Omental fat pad (tissue), 4 donors: ENCODE data around the gene DUSP16. TPM values are rescaled to one million over a fixed set of nuclear protein-coding genes. Genes with fewer than 3 reads are reported as not detected.

Experiments
- ATAC-seq: fragments of 150-250 bp; one replicate; pipeline ENCODE4 v1.9.1; 2016; ENCODE audit warnings: mild to moderate bottlenecking, moderate library complexity; ENCODE audit not compliant: low FRiP score
- DNase-seq: peaks from one replicate; pipeline ENCODE4 v3.0.0-alpha.2; 2019; ENCODE audit warnings: low spot score
- total RNA-seq, 4 donors: library from RNA; depleted of rRNA; stranded (reverse); fragments of >200 nt; gene quantifications; one replicate each; pipeline ENCODE4 v1.1.0, GENCODE V29; 2016
- TF ChIP-seq, protein P1 (sequence below), 3 donors: fragments of 450-650 bp; IDR thresholded peaks; one replicate each; pipeline ENCODE4 v1.5.1; 2016 to 2017; ENCODE audit warnings: antibody characterized with exemption in 3 of 3, mild to moderate bottlenecking in 3 of 3, moderate library complexity in 2 of 3

The DUSP16 gene
- total RNA-seq, 4 donors from 2014 or later, result 18.2 to 29.6 (median 18.7) TPM

- ATAC-seq, result peak; percentile 18
- DNase-seq, result no peak
- TF ChIP-seq, protein P1, sequence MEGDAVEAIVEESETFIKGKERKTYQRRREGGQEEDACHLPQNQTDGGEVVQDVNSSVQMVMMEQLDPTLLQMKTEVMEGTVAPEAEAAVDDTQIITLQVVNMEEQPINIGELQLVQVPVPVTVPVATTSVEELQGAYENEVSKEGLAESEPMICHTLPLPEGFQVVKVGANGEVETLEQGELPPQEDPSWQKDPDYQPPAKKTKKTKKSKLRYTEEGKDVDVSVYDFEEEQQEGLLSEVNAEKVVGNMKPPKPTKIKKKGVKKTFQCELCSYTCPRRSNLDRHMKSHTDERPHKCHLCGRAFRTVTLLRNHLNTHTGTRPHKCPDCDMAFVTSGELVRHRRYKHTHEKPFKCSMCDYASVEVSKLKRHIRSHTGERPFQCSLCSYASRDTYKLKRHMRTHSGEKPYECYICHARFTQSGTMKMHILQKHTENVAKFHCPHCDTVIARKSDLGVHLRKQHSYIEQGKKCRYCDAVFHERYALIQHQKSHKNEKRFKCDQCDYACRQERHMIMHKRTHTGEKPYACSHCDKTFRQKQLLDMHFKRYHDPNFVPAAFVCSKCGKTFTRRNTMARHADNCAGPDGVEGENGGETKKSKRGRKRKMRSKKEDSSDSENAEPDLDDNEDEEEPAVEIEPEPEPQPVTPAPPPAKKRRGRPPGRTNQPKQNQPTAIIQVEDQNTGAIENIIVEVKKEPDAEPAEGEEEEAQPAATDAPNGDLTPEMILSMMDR (IDR thresholded peaks at IDR 0.05), result no peak
Observed at GRCh38 chr12:12467688-12468261, 94.9 kb downstream of the DUSP16 start.

DNA sequence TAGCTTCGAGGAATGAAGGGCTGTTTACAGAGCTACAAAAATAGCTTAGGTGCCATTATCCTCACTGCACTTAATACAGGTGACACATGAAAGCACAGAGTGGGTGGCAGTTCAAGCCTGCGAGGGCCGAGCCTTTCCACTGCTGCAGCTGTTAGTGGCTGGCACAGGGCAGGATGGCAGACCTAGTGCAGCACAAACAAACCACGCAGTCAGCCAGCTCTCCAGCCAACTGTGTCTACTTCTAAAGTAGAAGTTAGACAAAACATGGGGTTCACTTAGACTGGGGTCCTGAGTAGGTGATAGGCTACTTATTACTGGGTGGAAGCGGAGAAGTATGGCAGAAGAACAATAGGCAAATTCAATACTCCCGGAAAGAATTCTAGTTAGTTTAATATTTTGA, 95.4 kb downstream of the DUSP16 start:
- DNase-seq (no peak), ATAC-seq (no peak)
- TF ChIP-seq, protein P1 (IDR thresholded peaks at IDR 0.05), result no peak

GRCh38 chr12:12466157-12466556, 96.5 kb downstream of the DUSP16 start:
- ATAC-seq (no peak), DNase-seq (no peak)
- TF ChIP-seq, protein P1 (IDR thresholded peaks at IDR 0.05), result no peak

- ATAC-seq (no peak), DNase-seq (no peak)
- TF ChIP-seq, protein P1 (IDR thresholded peaks at IDR 0.05), result no peak
Observed at GRCh38 chr12:12465522-12465921, 97.1 kb downstream of the DUSP16 start.

GRCh38 chr12:12461923-12462315, 100.7 kb downstream of the DUSP16 start:
- TF ChIP-seq, protein P1 (IDR thresholded peaks at IDR 0.05), result no peak
- DNase-seq, result no peak
- no peak for ATAC-seq

- ATAC-seq, result no peak
- TF ChIP-seq, protein P1 (IDR thresholded peaks at IDR 0.05), result no peak
- no peak for DNase-seq
Observed at GRCh38 chr12:12460935-12461922, 101.4 kb downstream of the DUSP16 start.
